NK-92 treated with Interleukin-12 subunit alpha and Interleukin-12 subunit beta, amount 100 ng/mL, for 24 hours (cell line): ENCODE results near the gene P2RX4.
"Not testable (repeated sequence)": the region's sequence is repeated elsewhere in the genome, so short reads cannot be mapped to it uniquely, and the experiment has no call there.

Experiments
- DNase-seq: peaks from one replicate; lab custom pipeline; 2025; lab: John Stamatoyannopoulos, UW

The P2RX4 gene

DNA sequence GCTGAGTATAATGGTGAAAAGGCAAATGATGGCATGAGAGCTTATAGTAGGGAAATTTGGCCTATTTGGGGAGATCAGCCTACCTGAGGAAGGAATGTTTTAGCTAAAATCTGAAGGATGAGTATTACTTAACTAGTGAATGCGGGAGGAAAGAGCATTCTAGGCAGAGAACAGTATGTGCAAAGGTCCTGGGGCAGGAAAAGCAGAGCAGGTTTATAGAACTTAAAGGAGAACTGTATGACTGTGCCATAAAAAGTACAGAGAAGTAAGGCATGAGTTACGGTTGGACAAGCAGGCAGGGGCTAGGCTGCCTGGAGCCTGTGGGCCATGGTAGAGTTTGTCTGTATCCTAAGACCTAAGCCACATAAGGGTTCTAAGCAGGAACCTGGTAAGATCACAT lies 21.7 kb upstream of the P2RX4 start:
- DNase-seq: no peak

- no peak for DNase-seq
Observed at GRCh38 chr12:121189131-121189530, 20.8 kb upstream of the P2RX4 start.

GRCh38 chr12:121189619-121190155 lies 20.2 kb upstream of the P2RX4 start:
- no peak for DNase-seq

DNA sequence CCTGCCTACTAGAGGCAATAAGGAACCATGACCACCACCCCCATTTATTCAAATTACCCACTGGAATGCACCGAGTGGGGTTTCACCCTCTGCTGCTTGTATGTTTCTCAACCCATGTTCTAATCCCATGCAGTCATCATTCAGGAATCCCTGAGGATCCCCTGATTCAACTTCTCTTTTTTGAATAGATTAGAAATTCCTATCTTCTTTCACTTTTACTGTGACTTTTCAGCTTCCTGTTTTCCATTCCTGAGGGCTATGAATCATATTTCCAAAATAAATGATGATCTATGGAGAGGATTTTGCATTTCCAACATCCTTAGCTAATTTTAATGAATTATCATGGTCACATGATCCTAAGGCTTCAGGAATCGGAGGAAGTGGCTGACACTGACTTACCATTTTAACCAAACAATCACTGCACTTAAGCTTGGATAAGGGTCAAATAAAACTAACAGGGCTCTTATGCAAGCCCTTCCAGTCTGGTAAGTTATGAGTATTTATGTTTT lies 19.4 kb upstream of the P2RX4 start:
- no peak for DNase-seq

- DNase-seq: no peak
Observed at GRCh38 chr12:121191151-121191550, 18.8 kb upstream of the P2RX4 start.

- no peak for DNase-seq
Observed at GRCh38 chr12:121196902-121197301, 13.0 kb upstream of the P2RX4 start.

DNA sequence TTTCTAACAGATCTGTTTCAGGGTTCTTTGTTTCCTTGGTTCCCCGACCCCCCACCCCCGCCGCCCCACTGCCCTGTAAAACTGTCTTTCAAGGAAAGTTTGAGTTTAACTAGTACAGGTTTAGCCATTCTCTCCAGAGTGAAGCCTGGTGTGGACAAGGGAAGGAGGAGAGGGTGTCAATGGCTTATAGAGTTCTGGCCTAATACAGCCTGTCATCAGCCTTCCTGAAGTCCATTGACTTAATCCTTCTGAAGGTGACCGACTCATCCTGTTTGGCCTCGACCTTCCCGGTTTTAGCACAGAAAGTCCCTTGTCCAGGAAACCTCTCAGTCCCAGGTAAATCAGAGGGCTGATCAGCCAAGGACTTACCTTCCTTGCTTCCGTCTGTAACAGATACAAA lies 11.0 kb upstream of the P2RX4 start:
- no peak for DNase-seq

DNA sequence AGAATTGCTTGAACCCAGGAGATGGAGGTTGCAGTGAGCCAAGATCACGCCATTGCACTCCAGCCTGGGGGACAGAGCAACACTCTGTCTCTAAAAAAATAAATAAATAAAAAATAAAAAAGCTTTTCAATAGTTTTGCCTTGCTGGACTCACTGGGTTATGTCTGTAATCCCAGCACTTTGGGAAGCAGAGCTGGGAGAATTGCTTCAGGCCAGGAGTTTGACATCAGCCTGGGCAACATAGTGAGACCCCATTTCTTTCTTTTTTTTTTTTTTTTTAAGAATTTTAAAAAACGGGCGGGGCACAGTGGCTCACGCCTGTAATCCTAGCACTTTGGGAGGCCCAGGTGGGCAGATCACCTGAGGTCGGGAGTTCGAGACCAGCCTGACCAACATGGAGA lies 8.8 kb upstream of the P2RX4 start:
- DNase-seq: not testable (repeated sequence)

- no peak for DNase-seq
Observed at GRCh38 chr12:121202407-121203355, 7.2 kb upstream of the P2RX4 start.

GRCh38 chr12:121203482-121203881 lies 6.4 kb upstream of the P2RX4 start:
- DNase-seq: no peak

- no peak for DNase-seq
Observed at GRCh38 chr12:121205491-121205890, 4.4 kb upstream of the P2RX4 start.

DNA sequence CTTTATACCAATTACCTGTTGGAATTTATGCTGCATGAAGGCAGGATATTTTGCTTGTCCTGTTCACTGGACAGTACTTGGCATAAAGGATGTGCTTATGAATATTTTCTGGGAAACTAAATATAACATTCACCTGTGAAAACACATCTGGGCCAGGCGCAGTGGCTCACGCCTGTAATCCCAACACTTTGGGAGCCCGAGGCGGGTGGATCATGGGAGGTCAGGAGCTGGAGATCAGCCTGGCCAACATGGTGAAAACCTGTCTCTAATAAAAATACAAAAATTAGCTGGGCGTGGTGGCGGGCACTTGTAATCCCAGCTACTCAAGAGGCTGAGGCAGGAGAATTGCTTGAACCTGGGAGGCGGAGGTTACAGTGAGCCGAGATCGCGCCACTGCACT lies 1.4 kb upstream of the P2RX4 start:
- DNase-seq: not testable (repeated sequence)

GRCh38 chr12:121209221-121209620 lies 708 bp upstream of the P2RX4 start:
- DNase-seq: no peak

- DNase-seq: no peak
Observed at GRCh38 chr12:121212875-121213274, 2.9 kb downstream of the P2RX4 start.

DNA sequence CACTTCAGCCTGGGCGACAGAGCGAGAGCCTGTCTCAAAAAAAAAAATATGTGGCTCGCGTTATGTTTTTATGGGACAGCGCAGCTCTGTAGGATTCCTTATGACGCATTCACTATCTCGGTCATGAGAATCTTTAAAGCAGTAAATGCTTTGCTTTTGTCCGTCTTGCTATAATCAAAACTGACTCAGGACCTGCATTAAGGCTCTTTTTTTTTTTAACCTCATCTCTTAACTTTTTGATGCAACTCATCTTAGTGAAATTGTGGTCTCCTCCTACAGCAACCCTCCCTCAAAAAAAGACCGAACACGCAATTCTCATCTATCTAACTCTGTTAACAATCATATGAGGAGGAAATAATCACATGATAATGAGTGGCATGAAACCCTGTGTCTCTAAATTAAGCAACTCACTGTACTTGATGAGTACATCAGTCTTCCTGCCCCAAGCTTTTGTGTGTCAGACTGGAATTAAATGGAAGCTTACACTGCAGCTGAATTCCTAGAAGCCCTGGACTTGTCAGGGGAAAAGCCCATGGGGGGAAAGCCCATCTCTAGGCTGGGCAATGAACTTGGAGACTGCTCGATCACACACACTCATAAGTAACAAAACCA lies 4.3 kb downstream of the P2RX4 start:
- DNase-seq: no peak

- DNase-seq: no peak
Observed at GRCh38 chr12:121214855-121215745, 5.2 kb downstream of the P2RX4 start.

DNA sequence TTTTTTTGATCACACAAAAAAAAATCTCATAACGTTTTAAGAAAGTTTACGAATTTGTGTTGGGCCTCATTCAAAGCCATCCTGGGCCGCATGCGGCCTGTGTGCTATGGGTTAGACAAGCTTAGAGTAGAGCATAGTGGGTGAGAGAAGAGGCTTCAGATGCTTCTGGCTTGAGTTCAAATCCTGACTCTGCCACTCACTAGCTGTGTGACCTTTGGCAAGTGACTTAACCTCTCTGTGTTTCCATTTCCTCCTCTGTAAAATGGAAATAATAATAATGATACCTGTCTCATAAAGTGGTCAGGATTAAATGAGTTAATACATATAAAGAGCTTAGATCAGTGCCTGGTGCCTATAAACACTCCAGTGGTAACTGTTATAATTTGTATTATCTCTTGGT lies 6.2 kb downstream of the P2RX4 start:
- DNase-seq: no peak

GRCh38 chr12:121217063-121217462 lies 7.1 kb downstream of the P2RX4 start:
- DNase-seq: no peak

GRCh38 chr12:121217761-121218160 lies 7.8 kb downstream of the P2RX4 start:
- no peak for DNase-seq

- DNase-seq: no peak
Observed at GRCh38 chr12:121218588-121219352, 8.8 kb downstream of the P2RX4 start.

DNA sequence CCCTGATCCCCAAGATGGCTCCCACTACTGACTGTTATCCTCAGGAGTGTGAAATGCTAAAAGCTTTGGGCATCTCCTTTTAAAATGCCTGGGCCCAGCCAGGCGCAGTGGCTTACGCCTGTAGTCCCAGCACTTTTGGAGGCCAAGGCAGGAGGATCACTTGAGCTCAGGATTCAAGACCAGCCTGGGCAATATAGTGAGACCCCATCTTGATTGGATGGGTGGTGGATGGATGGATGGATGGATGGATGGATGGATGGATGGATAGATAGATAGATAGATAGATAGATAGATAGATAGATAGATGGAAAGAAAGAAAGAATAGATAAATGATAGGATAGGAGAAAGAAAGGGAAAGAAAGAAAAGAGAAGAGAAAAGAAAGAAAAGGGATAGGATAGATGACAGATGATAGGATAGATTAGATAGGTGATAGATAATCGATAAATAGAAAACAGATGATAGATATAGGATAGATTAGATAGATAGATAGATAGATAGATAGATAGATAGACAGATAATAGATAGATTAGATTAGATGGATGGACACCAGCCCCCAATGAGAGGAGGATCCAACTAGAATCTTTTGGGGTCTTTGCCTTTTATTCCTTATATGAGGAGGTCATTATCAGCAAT lies 9.5 kb downstream of the P2RX4 start:
- DNase-seq: no peak
